Measurements from ENCODE around the gene TOP3A.
"Not testable (repeated sequence)": the region's sequence is repeated elsewhere in the genome, so short reads cannot be mapped to it uniquely, and the experiment has no call there.

DNA sequence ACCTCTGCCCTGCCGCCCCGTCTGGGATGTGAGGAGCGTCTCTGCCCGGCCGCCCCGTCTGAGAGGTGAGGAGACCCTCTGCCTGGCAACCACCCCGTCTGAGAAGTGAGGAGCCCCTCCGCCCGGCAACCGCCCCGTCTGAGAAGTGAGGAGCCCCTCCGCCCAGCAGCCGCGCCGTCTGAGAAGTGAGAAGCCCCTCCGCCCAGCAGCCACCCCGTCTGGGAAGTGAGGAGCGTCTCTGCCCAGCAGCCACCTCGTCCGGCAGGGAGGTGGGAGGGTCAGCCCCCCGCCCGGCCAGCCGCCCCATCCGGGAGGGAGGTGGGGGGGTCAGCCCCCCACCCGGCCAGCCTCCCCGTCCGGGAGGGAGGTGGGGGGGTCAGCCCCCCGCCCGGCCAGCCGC lies 16.7 kb downstream of the TOP3A start:
- not testable (repeated sequence) for TF ChIP-seq POLR2A, CTCF (IDR thresholded peaks at IDR 0.05)
